Duodenal mucosa (tissue), 2 donors: ENCODE data around the gene MRPL23.
"Not testable (repeated sequence)": the region's sequence is repeated elsewhere in the genome, so short reads cannot be mapped to it uniquely, and the experiment has no call there.

Experiments used
- H3K27ac ChIP-seq: one replicate; pipeline ENCODE4 v1.7.0; 2013; ENCODE audit warnings: low read depth, low read length
- H3K27me3 ChIP-seq, 2 donors: one replicate each; pipeline ENCODE4 v1.7.0; 2013; ENCODE audit warnings: low read length in 2 of 2, control low read depth in 1 of 2; ENCODE audit not compliant: insufficient read depth in 2 of 2, control insufficient read depth in 1 of 2
- H3K36me3 ChIP-seq, 2 donors: one replicate each; pipeline ENCODE4 v1.7.0; 2013; ENCODE audit warnings: low read length in 2 of 2, control low read depth in 1 of 2; ENCODE audit not compliant: insufficient read depth in 2 of 2, control insufficient read depth in 1 of 2
- H3K4me1 ChIP-seq, 2 donors: one replicate each; pipeline ENCODE4 v1.7.0; 2013; ENCODE audit warnings: low read length in 2 of 2, control low read depth in 1 of 2; ENCODE audit not compliant: insufficient read depth in 2 of 2, control insufficient read depth in 1 of 2
- H3K4me3 ChIP-seq, 2 donors: one replicate each; pipeline ENCODE4 v1.7.0; 2013; ENCODE audit warnings: low read length in 2 of 2, low read depth in 1 of 2
- H3K9ac ChIP-seq, 2 donors: one replicate each; pipeline ENCODE4 v1.7.0; 2013; ENCODE audit warnings: low read length in 2 of 2, low read depth in 1 of 2
- H3K9me3 ChIP-seq, 2 donors: one replicate each; pipeline ENCODE4 v1.7.0; 2013; ENCODE audit warnings: low read length in 2 of 2, control low read depth in 1 of 2; ENCODE audit not compliant: control insufficient read depth in 1 of 2

Gene MRPL23

GRCh38 chr11:1935156-1936071 lies 11.7 kb upstream of the MRPL23 start:
- H3K27me3 ChIP-seq, result no peaks in the 10 kb centered on the region
- no peaks in the 10 kb centered on the region for H3K9me3 ChIP-seq
- no peaks in the 10 kb centered on the region for H3K4me1 ChIP-seq
- no peak overlapping the region for H3K4me3 ChIP-seq
- no peaks in the 10 kb centered on the region for H3K36me3 ChIP-seq
- H3K9ac ChIP-seq, result no peak overlapping the region
- no peak overlapping the region for H3K27ac ChIP-seq

- Histone ChIP-seq H3K4me3 (no peak overlapping the region), H3K27ac (no peak overlapping the region), H3K36me3 (no peaks in the 10 kb centered on the region), H3K4me1 (no peaks in the 10 kb centered on the region), H3K27me3 (no peaks in the 10 kb centered on the region), H3K9me3 (no peaks in the 10 kb centered on the region), H3K9ac (no peak overlapping the region)
Measured at GRCh38 chr11:1936072-1936780, 10.9 kb upstream of the MRPL23 start.

- Histone ChIP-seq H3K4me1 (no peaks in the 10 kb centered on the region), H3K27ac (no peak overlapping the region), H3K36me3 (no peaks in the 10 kb centered on the region), H3K27me3 (no peaks in the 10 kb centered on the region), H3K9ac (no peak overlapping the region), H3K9me3 (no peaks in the 10 kb centered on the region), H3K4me3 (no peak overlapping the region)
Measured at GRCh38 chr11:1936781-1937615, 10.1 kb upstream of the MRPL23 start.

GRCh38 chr11:1937616-1938342 lies 9.4 kb upstream of the MRPL23 start:
- H3K27me3 ChIP-seq, result no peaks in the 10 kb centered on the region
- H3K4me3 ChIP-seq, result no peak overlapping the region
- H3K9ac ChIP-seq, result no peak overlapping the region
- no peaks in the 10 kb centered on the region for H3K9me3 ChIP-seq
- H3K4me1 ChIP-seq, result no peaks in the 10 kb centered on the region
- no peaks in the 10 kb centered on the region for H3K36me3 ChIP-seq
- H3K27ac ChIP-seq, result no peak overlapping the region

GRCh38 chr11:1938343-1939005 lies 8.7 kb upstream of the MRPL23 start:
- H3K27ac ChIP-seq, result no peak overlapping the region
- no peaks in the 10 kb centered on the region for H3K9me3 ChIP-seq
- H3K27me3 ChIP-seq, result no peaks in the 10 kb centered on the region
- H3K9ac ChIP-seq, result no peak overlapping the region
- H3K4me1 ChIP-seq, result no peaks in the 10 kb centered on the region
- no peak overlapping the region for H3K4me3 ChIP-seq
- H3K36me3 ChIP-seq, result no peaks in the 10 kb centered on the region

- Histone ChIP-seq H3K36me3 (no peaks in the 10 kb centered on the region), H3K27me3 (no peaks in the 10 kb centered on the region), H3K4me3 (no peak overlapping the region), H3K27ac (no peak overlapping the region), H3K4me1 (no peaks in the 10 kb centered on the region), H3K9ac (no peak overlapping the region), H3K9me3 (no peaks in the 10 kb centered on the region)
Measured at GRCh38 chr11:1939006-1939625, 8.0 kb upstream of the MRPL23 start.

GRCh38 chr11:1939788-1940187 lies 7.3 kb upstream of the MRPL23 start:
- not testable (repeated sequence) for H3K9ac ChIP-seq, H3K4me1 ChIP-seq, H3K36me3 ChIP-seq, H3K27ac ChIP-seq, H3K9me3 ChIP-seq, H3K27me3 ChIP-seq, H3K4me3 ChIP-seq

GRCh38 chr11:1942558-1943260 lies 4.4 kb upstream of the MRPL23 start:
- H3K27ac ChIP-seq, result no peak overlapping the region
- no peaks in the 10 kb centered on the region for H3K4me1 ChIP-seq
- no peaks in the 10 kb centered on the region for H3K27me3 ChIP-seq
- H3K36me3 ChIP-seq, result no peaks in the 10 kb centered on the region
- no peaks in the 10 kb centered on the region for H3K9me3 ChIP-seq
- H3K9ac ChIP-seq, result no peak overlapping the region
- no peak overlapping the region for H3K4me3 ChIP-seq
